H1 (cell line): ENCODE measurements around the gene NDC1. TPM values are rescaled to one million over a fixed set of nuclear protein-coding genes. Genes with fewer than 3 reads are reported as not detected.

Experiments
- CTCF ChIA-PET: fragments of 300-600 bp; sonication (Branson Sonifier 250); formaldehyde crosslinking; loops from one replicate; lab custom pipeline; 2021; ENCODE audit not compliant: partially characterized antibody; lab: Charles Lee
- POLR2A ChIA-PET: fragments of 300-600 bp; sonication (Branson Sonifier 250); formaldehyde crosslinking; loops from one replicate; lab custom pipeline; 2021; ENCODE audit warnings: inconsistent platforms; ENCODE audit not compliant: partially characterized antibody; lab: Charles Lee
- DNase-seq, 2 experiments: peaks; one replicate each; pipeline versions ENCODE4 v3.0.0 to v3.0.0-alpha.2; 2010 to 2022; ENCODE audit warnings: low spot score in 2 of 2, low read depth in 1 of 2, mixed read lengths in 1 of 2
- FAIRE-seq: peaks from 2 replicates; lab custom pipeline; 2011; peaks lifted over from hg19 to GRCh38; lab: Jason Lieb, UNC
- H2AFZ ChIP-seq: 2 replicates; pipeline ENCODE4 v1.8.1; 2012; ENCODE audit warnings: low read length, inconsistent platforms
- H2AK5ac ChIP-seq: 2 replicates; pipeline ENCODE4 v1.6.1; 2013; ENCODE audit warnings: low read depth, low read length
- H2BK120ac ChIP-seq: replicated peaks from 2 replicates; pipeline ENCODE3; 2013; ENCODE audit warnings: low read depth, low read length, inconsistent platforms
- H2BK12ac ChIP-seq: 2 replicates; pipeline ENCODE4 v1.6.1; 2013; ENCODE audit warnings: low read depth, low read length
- H2BK15ac ChIP-seq: 2 replicates; pipeline ENCODE4 v1.6.1; 2013; ENCODE audit warnings: low read length
- H2BK20ac ChIP-seq: 2 replicates; pipeline ENCODE4 v1.6.1; 2013; ENCODE audit warnings: low read length
- H2BK5ac ChIP-seq: 2 replicates; pipeline ENCODE4 v1.6.1; 2013; ENCODE audit warnings: low read depth, low read length
- H3K14ac ChIP-seq: 2 replicates; pipeline ENCODE4 v1.6.1; 2013; ENCODE audit warnings: inconsistent platforms; ENCODE audit not compliant: insufficient read length
- H3K18ac ChIP-seq: 2 replicates; pipeline ENCODE4 v1.6.1; 2013; ENCODE audit warnings: low read length; ENCODE audit errors: extremely low read depth
- H3K23ac ChIP-seq: 2 replicates; pipeline ENCODE4 v1.6.1; 2013; ENCODE audit warnings: inconsistent platforms; ENCODE audit not compliant: insufficient read length
- H3K23me2 ChIP-seq: 2 replicates; pipeline ENCODE4 v1.6.1; 2013; ENCODE audit warnings: low read depth, low read length
- H3K27ac ChIP-seq: 2 replicates; pipeline ENCODE4 v1.6.1; 2011; ENCODE audit warnings: low read depth, low read length, inconsistent platforms
- H3K27me3 ChIP-seq, 4 experiments: replicated peaks in 1 of 4; 1 replicate in 1 of 4; 2 replicates in 3 of 4; pipeline versions ENCODE4 v1.6.1 to v1.8.1; 2011 to 2013; ENCODE audit warnings: low read length in 3 of 4, mild to moderate bottlenecking in 3 of 4, inconsistent platforms in 2 of 4, mixed read lengths in 2 of 4, moderate library complexity in 1 of 4; ENCODE audit not compliant: control insufficient read depth in 3 of 4, insufficient read depth in 3 of 4; ENCODE audit errors: extremely low read depth in 1 of 4
- H3K36me3 ChIP-seq, 4 experiments: 2 replicates each; pipeline versions ENCODE4 v1.6.1 to v1.8.1; 2011 to 2013; ENCODE audit warnings: mild to moderate bottlenecking in 4 of 4, low read length in 3 of 4, moderate library complexity in 2 of 4, control low read depth in 1 of 4, inconsistent platforms in 1 of 4; ENCODE audit not compliant: insufficient read depth in 4 of 4, control insufficient read depth in 2 of 4
- H3K4ac ChIP-seq: replicated peaks from 2 replicates; pipeline ENCODE3; 2013; ENCODE audit warnings: low read length, low read depth, mixed read lengths, inconsistent platforms; ENCODE audit not compliant: insufficient read length
- H3K4me1 ChIP-seq, 4 experiments: replicated peaks in 1 of 4; 1 replicate in 1 of 4; 2 replicates in 3 of 4; pipeline versions ENCODE4 v1.6.1 to v1.8.1; 2011 to 2013; ENCODE audit warnings: low read length in 3 of 4, inconsistent platforms in 2 of 4, mixed read lengths in 1 of 4; ENCODE audit not compliant: insufficient read depth in 4 of 4, control insufficient read depth in 3 of 4
- H3K4me2 ChIP-seq, 2 experiments: 2 replicates each; pipeline versions ENCODE4 v1.6.1 to v1.8.1; 2011 to 2013; ENCODE audit warnings: low read depth in 2 of 2, low read length in 2 of 2, control low read depth in 1 of 2, inconsistent platforms in 1 of 2, mild to moderate bottlenecking in 1 of 2; ENCODE audit not compliant: insufficient read depth in 1 of 2
- H3K4me3 ChIP-seq, 4 experiments: fragments of 200-600, 300-600 bp in 1 of 4; sonication (generic), shearing (Covaris generic), sonication (Bioruptor Twin) in 1 of 4; 2 replicates each; pipeline versions ENCODE4 v1.5.1 to v1.8.1; 2011 to 2016; ENCODE audit warnings: low read length in 4 of 4, low read depth in 3 of 4, control low read depth in 2 of 4, inconsistent platforms in 2 of 4, mild to moderate bottlenecking in 2 of 4, mixed read lengths in 1 of 4, moderate library complexity in 1 of 4; ENCODE audit not compliant: insufficient read depth in 2 of 4; ENCODE audit errors: extremely low read depth in 1 of 4
- H3K56ac ChIP-seq: replicated peaks from 2 replicates; pipeline ENCODE3; 2013; ENCODE audit warnings: low read depth, mild to moderate bottlenecking, mixed read lengths, low read length, inconsistent platforms; ENCODE audit not compliant: insufficient read length
- H3K79me1 ChIP-seq: 2 replicates; pipeline ENCODE4 v1.6.1; 2013; ENCODE audit warnings: low read depth, low read length, control low read depth
- H3K79me2 ChIP-seq, 2 experiments: 2 replicates each; pipeline versions ENCODE4 v1.6.1 to v1.8.1; 2012 to 2013; ENCODE audit warnings: low read length in 2 of 2, mild to moderate bottlenecking in 2 of 2, inconsistent platforms in 1 of 2; ENCODE audit not compliant: insufficient read depth in 2 of 2, control insufficient read depth in 1 of 2
- H3K9ac ChIP-seq, 4 experiments: replicated peaks in 1 of 4; 1 replicate in 1 of 4; 2 replicates in 3 of 4; pipeline versions ENCODE4 v1.6.1 to v1.8.1; 2011 to 2013; ENCODE audit warnings: low read depth in 3 of 4, low read length in 3 of 4, control low read depth in 2 of 4, mild to moderate bottlenecking in 2 of 4, moderate library complexity in 2 of 4, inconsistent platforms in 1 of 4; ENCODE audit errors: extremely low read depth in 1 of 4
- H3K9me3 ChIP-seq, 2 experiments: 2 replicates each; pipeline versions ENCODE4 v1.6.1 to v1.8.1; 2012 to 2013; ENCODE audit warnings: mild to moderate bottlenecking in 2 of 2, moderate library complexity in 2 of 2, control low read depth in 1 of 2, inconsistent platforms in 1 of 2, low read depth in 1 of 2, low read length in 1 of 2, mixed read lengths in 1 of 2; ENCODE audit not compliant: insufficient read depth in 2 of 2
- H4K20me1 ChIP-seq, 2 experiments: replicated peaks in 1 of 2; 2 replicates each; pipeline versions ENCODE3 to v1.8.1; 2011 to 2013; ENCODE audit warnings: inconsistent platforms in 2 of 2, low read length in 2 of 2, mild to moderate bottlenecking in 1 of 2; ENCODE audit not compliant: insufficient read depth in 2 of 2, control insufficient read depth in 1 of 2
- H4K5ac ChIP-seq: 2 replicates; pipeline ENCODE4 v1.6.1; 2013; ENCODE audit warnings: low read length, low read depth, mixed read lengths, inconsistent platforms; ENCODE audit not compliant: insufficient read length
- H4K8ac ChIP-seq: 2 replicates; pipeline ENCODE4 v1.8.0; 2013; ENCODE audit warnings: mild to moderate bottlenecking, moderate library complexity, low read length, inconsistent platforms; ENCODE audit not compliant: insufficient read depth; ENCODE audit errors: extremely low read depth
- H4K91ac ChIP-seq: replicated peaks from 2 replicates; pipeline ENCODE3; 2013; ENCODE audit warnings: low read length, mixed read lengths, inconsistent platforms; ENCODE audit not compliant: insufficient read length
- CEBPB ChIP-seq: IDR thresholded peaks from 2 replicates; pipeline ENCODE4 v1.6.1; 2012; ENCODE audit warnings: low read depth, low read length
- CHD1 ChIP-seq: IDR thresholded peaks from 2 replicates; pipeline ENCODE4 v1.6.1; 2012; ENCODE audit warnings: low read depth, low read length, improper control_type of control experiment
- CREB1 ChIP-seq: IDR thresholded peaks from 2 replicates; pipeline ENCODE4 v1.6.1; 2012; ENCODE audit warnings: inconsistent platforms
- GTF2F1 ChIP-seq: IDR thresholded peaks from 2 replicates; pipeline ENCODE4 v1.6.1; 2012; ENCODE audit warnings: low read depth, low read length, improper control_type of control experiment, borderline replicate concordance
- HDAC2 ChIP-seq, 2 experiments: fragments of 300-600 bp in 1 of 2; sonication (generic) in 1 of 2; IDR thresholded peaks; 2 replicates each; pipeline ENCODE4 v1.6.1; 2011 to 2012; ENCODE audit warnings: low read depth in 2 of 2, low read length in 2 of 2, mild to moderate bottlenecking in 2 of 2, moderate library complexity in 2 of 2, borderline replicate concordance in 1 of 2, inconsistent platforms in 1 of 2
- KDM5A ChIP-seq: fragments of 200-600 bp; IDR thresholded peaks from 2 replicates; pipeline ENCODE4 v1.7.1; 2012; ENCODE audit warnings: mild to moderate bottlenecking, low read length, inconsistent platforms, mixed read lengths
- PHF8 ChIP-seq: fragments of 200-600 bp; sonication (generic); conservative IDR thresholded peaks from 2 replicates; pipeline ENCODE4 v1.7.1; 2012; ENCODE audit warnings: low read depth, mild to moderate bottlenecking, inconsistent platforms, low read length, moderate library complexity
- SIRT6 ChIP-seq: IDR thresholded peaks from one replicate; pipeline ENCODE4 v1.7.1; 2012; ENCODE audit warnings: low read length, inconsistent platforms
- SRF ChIP-seq: IDR thresholded peaks from 2 replicates; pipeline ENCODE4 v1.6.1; 2011; ENCODE audit warnings: mild to moderate bottlenecking, low read depth, low read length, moderate library complexity
- TAF7 ChIP-seq: optimal IDR thresholded peaks from 2 replicates; pipeline ENCODE3; 2011; ENCODE audit warnings: low read depth, mild to moderate bottlenecking, inconsistent platforms, low read length, moderate library complexity, borderline replicate concordance
- YY1 ChIP-seq: IDR thresholded peaks from 2 replicates; pipeline ENCODE4 v1.6.1; 2011; ENCODE audit warnings: low read depth, mild to moderate bottlenecking, low read length
- WGBS, 2 experiments: shearing (Covaris generic) in 1 of 2; methylation state at CpG; one replicate each; pipeline versions ENCODE4 v1.1.6 to v1.1.7; 2013 to 2015; ENCODE audit warnings: low lambda C conversion rate in 2 of 2, mixed read lengths in 2 of 2, inconsistent platforms in 1 of 2, low coverage in 1 of 2, missing lambda C conversion rate in 1 of 2; ENCODE audit not compliant: insufficient replicate concordance in 2 of 2, insufficient coverage in 1 of 2, insufficient read length in 1 of 2; ENCODE audit errors: extremely low coverage in 1 of 2, missing lambda C conversion rate in 1 of 2; 5-methylcytosine and 5-hydroxymethylcytosine counted together
- polyA plus RNA-seq, 7 experiments: library from polyadenylated mRNA; depleted of rRNA in 3 of 7; stranded (reverse) in 5 of 7; unstranded in 2 of 7; fragments of >200 nt in 5 of 7; fragments of 200-250 nt in 2 of 7; gene quantifications; 1 replicate in 5 of 7; 2 replicates in 1 of 7; 4 replicates in 1 of 7; pipeline versions ENCODE4 v1.2.1 to v1.2.3, GENCODE V29; 2011 to 2013; ENCODE audit warnings: missing spikeins in 2 of 7, mixed read lengths in 2 of 7
- total RNA-seq: library from RNA; stranded (reverse); fragmentation: NEBNext Ultra II Directional; extraction: Animal tissue kit (Norgen Biotek cat#: 25700); gene quantifications from 2 replicates; pipeline ENCODE4 v1.2.1, GENCODE V29; 2021
- TF ChIP-seq, protein P1 (sequence below): IDR thresholded peaks from 2 replicates; pipeline ENCODE4 v1.6.1; 2012; ENCODE audit warnings: inconsistent platforms
- TF ChIP-seq, protein P2 (sequence below): IDR thresholded peaks from 2 replicates; pipeline ENCODE4 v1.6.1; 2012; ENCODE audit warnings: inconsistent platforms

NDC1 gene
- total and polyA plus RNA-seq, 2 of the 8 experiments (the other 6 are each of a cell fraction or from before 2014, with no cell fraction given) = 62.9 to 66.1 TPM

DNA sequence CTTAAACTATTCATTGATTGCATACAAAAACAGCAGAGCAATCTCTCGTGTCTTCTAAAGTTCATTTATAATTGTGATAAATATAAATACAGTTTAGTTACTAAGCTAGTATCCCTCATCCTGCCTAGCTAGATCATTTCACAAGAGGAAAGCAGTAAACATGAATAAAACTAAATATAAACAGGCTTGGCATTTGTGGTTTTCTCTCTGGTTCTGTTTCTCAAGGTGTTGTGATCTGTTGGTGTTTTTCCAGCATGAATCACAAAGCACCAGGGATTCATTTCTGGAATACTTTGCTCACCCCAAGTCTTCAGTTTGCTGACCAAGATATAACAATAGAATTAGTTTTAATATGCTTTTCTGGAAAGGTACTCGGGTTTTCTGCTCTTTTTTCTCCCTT, 66.4 kb downstream of the NDC1 start:
- FAIRE-seq = no peak
- no peak overlapping the region for H3K4me2 ChIP-seq
- TF ChIP-seq KDM5A (no peak), GTF2F1 (no peak), SIRT6 (no peak), YY1 (no peak), CREB1 (no peak), SRF (no peak), CHD1 (no peak), CEBPB (no peak), HDAC2 (IDR thresholded peaks at IDR 0.05; ENCODE audit: borderline replicate concordance in 1 of 2, low read depth in 2 of 2, low read length in 2 of 2) (no peak), PHF8 (no peak), TAF7 (no peak)
- TF ChIP-seq, protein P1, sequence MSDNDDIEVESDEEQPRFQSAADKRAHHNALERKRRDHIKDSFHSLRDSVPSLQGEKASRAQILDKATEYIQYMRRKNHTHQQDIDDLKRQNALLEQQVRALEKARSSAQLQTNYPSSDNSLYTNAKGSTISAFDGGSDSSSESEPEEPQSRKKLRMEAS = no peak
- TF ChIP-seq, protein P2, sequence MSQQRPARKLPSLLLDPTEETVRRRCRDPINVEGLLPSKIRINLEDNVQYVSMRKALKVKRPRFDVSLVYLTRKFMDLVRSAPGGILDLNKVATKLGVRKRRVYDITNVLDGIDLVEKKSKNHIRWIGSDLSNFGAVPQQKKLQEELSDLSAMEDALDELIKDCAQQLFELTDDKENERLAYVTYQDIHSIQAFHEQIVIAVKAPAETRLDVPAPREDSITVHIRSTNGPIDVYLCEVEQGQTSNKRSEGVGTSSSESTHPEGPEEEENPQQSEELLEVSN = no peak

More for the DNA sequence above, 66.4 kb downstream of the NDC1 start:
- no peak overlapping the region for H3K4ac ChIP-seq
- H2BK5ac ChIP-seq = no peak overlapping the region
- no peak overlapping the region for H2BK120ac ChIP-seq
- DNase-seq = no peak
- no peaks in the 10 kb centered on the region for H4K20me1 ChIP-seq
- H2AFZ ChIP-seq = no peak overlapping the region
- H4K5ac ChIP-seq = no peak overlapping the region
- no peak overlapping the region for H3K56ac ChIP-seq
- peaks cover 6 to 43% (median 20%) of the 10 kb centered on the region in 4 experiments; a peak in 7 of 8 replicates for H3K36me3 ChIP-seq
- no peak overlapping the region for H4K8ac ChIP-seq
- WGBS, 2 experiments = 91% methylated on average over 2 of the region's 2 CpGs; no CpG with 5 or more reads in 1 of the 2 experiments
- H3K9me3 ChIP-seq = no peaks in the 10 kb centered on the region
- H3K23ac ChIP-seq = no peak overlapping the region
- H3K4me3 ChIP-seq = no peak overlapping the region
- CTCF ChIA-PET = no interaction called here
- H2BK15ac ChIP-seq = no peak overlapping the region
- H3K18ac ChIP-seq = no peak overlapping the region
- H3K4me1 ChIP-seq = no peaks in the 10 kb centered on the region; a peak in 1 of 7 replicates
- POLR2A ChIA-PET = no interaction called here
- H2BK20ac ChIP-seq = no peak overlapping the region
- no peaks in the 10 kb centered on the region for H3K79me2 ChIP-seq
- H3K27me3 ChIP-seq = no peaks in the 10 kb centered on the region
- no peak overlapping the region for H3K9ac ChIP-seq
- no peaks in the 10 kb centered on the region for H3K79me1 ChIP-seq
- no peak overlapping the region for H4K91ac ChIP-seq
- H2AK5ac ChIP-seq = no peak overlapping the region
- H2BK12ac ChIP-seq = no peak overlapping the region
- no peak overlapping the region for H3K14ac ChIP-seq
- no peak overlapping the region for H3K27ac ChIP-seq
- H3K23me2 ChIP-seq = no peaks in the 10 kb centered on the region
